A549 (cell line): ENCODE measurements around the gene ZNF362.

Source experiments
- CEBPB ChIP-seq, 2 experiments: fragments of >200 bp in 1 of 2; sonication (Bioruptor Twin) in 1 of 2; formaldehyde crosslinking in 1 of 2; IDR thresholded peaks; 2 replicates each; pipeline ENCODE4 v1.6.1; 2012 to 2016
- ESRRA ChIP-seq: fragments of 150-350 bp; IDR thresholded peaks from 2 replicates; pipeline ENCODE4 v1.6.1; 2014; ENCODE audit warnings: mild to moderate bottlenecking, low read length, borderline replicate concordance
- HEYL ChIP-seq: fragments of 250-450 bp; sonication (Bioruptor Pico); IDR thresholded peaks from 2 replicates; pipeline ENCODE4 v1.8.0; 2021; ENCODE audit warnings: mild to moderate bottlenecking, moderate library complexity
- MAX ChIP-seq: IDR thresholded peaks from 2 replicates; pipeline ENCODE4 v1.6.1; 2012
- POLR2A ChIP-seq: IDR thresholded peaks from 2 replicates; pipeline ENCODE4 v1.6.1; 2012; ENCODE audit warnings: mild to moderate bottlenecking, low read length
- TFCP2L1 ChIP-seq: fragments of 250-450 bp; sonication (Bioruptor Pico); IDR thresholded peaks from 2 replicates; pipeline ENCODE4 v1.5.0; 2021; ENCODE audit warnings: mild to moderate bottlenecking
- USF2 ChIP-seq: fragments of 450-650 bp; IDR thresholded peaks from 2 replicates; pipeline ENCODE4 v1.6.1; 2014; ENCODE audit warnings: antibody characterized with exemption
- ZC3H11A ChIP-seq: fragments of 450-650 bp; IDR thresholded peaks from 2 replicates; pipeline ENCODE4 v1.6.1; 2014; ENCODE audit warnings: antibody characterized with exemption, mild to moderate bottlenecking
- TF ChIP-seq, protein P1 (sequence below): fragments of >200 bp; sonication (Bioruptor Twin); formaldehyde crosslinking; IDR thresholded peaks from 3 replicates; pipeline ENCODE4 v1.5.1; 2016

DNA sequence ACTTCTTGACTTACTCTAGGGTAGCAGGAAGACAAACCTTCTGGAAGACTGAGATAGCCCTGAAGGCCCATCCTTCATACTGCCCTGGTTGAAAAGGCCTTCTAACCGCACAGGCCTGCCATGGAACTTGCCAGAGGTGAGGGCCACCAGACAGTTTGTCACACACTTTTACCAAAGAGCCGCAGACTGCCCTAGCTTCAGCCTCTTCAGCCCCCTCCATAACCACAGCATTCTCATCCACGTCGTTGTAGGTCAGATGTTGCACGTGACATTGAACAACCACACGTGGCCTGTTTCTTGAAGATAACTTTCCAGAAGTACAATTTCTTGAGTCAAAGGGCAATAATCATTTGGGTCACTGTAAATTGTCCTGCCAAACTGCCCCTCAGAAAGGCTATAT lies 18.9 kb downstream of the ZNF362 start:
- TF ChIP-seq HEYL (CRISPR knock-in tag) = no peak
- no peak for TF ChIP-seq POLR2A
- no peak for TF ChIP-seq ZC3H11A
- TF ChIP-seq MAX = no peak
- TF ChIP-seq TFCP2L1 (CRISPR knock-in tag) = no peak
- TF ChIP-seq, protein P1, sequence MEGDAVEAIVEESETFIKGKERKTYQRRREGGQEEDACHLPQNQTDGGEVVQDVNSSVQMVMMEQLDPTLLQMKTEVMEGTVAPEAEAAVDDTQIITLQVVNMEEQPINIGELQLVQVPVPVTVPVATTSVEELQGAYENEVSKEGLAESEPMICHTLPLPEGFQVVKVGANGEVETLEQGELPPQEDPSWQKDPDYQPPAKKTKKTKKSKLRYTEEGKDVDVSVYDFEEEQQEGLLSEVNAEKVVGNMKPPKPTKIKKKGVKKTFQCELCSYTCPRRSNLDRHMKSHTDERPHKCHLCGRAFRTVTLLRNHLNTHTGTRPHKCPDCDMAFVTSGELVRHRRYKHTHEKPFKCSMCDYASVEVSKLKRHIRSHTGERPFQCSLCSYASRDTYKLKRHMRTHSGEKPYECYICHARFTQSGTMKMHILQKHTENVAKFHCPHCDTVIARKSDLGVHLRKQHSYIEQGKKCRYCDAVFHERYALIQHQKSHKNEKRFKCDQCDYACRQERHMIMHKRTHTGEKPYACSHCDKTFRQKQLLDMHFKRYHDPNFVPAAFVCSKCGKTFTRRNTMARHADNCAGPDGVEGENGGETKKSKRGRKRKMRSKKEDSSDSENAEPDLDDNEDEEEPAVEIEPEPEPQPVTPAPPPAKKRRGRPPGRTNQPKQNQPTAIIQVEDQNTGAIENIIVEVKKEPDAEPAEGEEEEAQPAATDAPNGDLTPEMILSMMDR = no peak
- TF ChIP-seq USF2 = no peak
- TF ChIP-seq CEBPB (IDR thresholded peaks at IDR 0.05) = no peak
- no peak for TF ChIP-seq ESRRA
